Limb (tissue), 2 donors: ENCODE results near the gene RNF183.

Experiments used
- DNase-seq, 2 donors: peaks; one replicate each; pipeline ENCODE4 v3.0.0-alpha.2; 2016; ENCODE audit errors: extremely low spot score in 2 of 2

The RNF183 gene, protein sequence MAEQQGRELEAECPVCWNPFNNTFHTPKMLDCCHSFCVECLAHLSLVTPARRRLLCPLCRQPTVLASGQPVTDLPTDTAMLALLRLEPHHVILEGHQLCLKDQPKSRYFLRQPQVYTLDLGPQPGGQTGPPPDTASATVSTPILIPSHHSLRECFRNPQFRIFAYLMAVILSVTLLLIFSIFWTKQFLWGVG

DNA sequence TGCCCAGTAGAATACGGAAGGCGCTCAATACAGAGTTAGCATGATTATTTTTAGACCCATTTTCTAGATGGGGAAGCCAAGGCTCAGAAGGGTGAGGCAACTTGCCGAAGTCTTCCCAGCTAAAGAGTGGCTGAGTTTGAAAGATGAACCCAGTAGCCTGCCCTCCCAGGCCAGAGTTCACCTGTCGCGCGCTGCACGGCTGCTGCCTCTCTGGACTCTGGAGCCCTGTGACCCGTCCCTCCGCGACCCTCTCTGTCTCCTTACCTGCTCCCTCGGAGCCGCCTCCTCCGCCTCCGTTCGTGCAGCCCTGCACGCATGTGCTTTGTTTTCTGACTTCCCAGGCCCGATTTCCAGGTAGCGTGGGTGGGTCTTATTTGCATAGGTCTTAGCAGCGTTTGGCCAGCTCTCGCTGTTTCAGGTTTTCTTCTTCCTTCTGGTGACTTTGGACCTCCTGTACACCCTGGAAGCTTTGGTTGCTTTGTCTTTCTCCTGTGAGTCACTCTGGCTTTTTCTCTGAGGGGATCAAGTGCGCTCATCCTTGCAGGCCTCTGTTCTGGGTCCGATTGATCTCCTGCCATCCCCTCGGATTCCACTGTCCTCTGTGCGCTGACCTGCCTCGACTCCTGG, at the start of gene RNF183:
Gene RNF183, minus strand, starts transcription at position 585 of the 627 bp plus-strand sequence. CDS start 5,192 bp downstream, outside the sequence.
- no peak for DNase-seq

DNA sequence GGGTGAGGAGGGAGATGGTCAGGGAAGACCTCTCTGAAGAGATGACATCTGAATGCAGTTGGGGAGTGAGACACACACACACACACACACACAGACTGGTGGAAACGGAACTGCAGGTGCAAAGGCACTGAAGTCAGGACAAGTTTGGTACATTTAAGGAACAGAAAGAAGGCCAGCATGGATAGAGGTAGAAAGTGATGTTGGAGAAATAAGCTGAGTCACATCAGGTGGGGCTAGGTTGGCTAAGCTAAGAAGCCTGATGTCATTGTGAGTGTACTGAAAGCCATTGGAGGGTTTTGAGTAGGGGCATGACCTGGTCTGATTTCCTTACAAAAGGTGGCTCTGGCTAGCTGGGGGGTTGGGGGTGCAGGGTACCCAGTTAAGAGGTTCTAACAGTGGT, 49.2 kb upstream of the RNF183 start:
- DNase-seq, result no peak

DNA sequence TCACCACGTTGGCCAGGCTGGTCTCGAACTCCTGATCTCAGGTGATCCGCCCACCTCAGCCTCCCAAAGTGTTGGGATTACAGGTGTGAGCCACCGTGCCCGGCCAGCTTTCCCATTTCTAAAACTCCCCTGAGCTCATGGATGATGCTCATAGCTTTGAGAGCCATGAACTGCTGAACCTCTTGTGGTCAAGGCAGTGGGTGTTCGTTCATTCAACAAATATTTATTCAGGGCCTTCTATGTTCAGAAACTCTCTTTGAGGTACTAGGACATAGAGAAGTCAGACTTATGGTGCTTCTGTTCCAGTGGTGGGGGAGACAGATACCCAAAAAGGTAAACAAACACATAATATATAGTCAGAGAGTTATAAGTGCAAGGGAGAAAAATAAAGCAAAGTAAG, 48.8 kb upstream of the RNF183 start:
- no peak for DNase-seq

DNA sequence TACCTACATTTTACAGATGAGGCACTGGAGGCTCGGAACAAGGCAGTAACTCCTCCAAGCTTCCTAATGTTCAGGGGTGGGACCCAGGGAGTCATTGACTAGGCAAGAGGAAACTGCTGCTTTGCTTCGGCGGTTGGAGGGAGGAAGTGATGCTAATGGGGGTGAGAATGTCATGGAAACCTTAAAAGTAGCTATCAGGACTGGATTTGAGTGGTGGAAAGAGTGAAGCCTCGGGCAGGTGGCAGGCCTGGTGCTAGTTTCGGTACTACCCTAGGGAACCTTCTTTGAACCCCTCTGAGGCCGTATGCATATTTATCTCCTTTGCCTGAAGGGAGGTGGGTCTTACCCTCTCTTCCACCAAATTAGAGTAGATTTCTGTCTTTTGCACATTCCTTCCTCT, 47.8 kb upstream of the RNF183 start:
- DNase-seq, result no peak

DNA sequence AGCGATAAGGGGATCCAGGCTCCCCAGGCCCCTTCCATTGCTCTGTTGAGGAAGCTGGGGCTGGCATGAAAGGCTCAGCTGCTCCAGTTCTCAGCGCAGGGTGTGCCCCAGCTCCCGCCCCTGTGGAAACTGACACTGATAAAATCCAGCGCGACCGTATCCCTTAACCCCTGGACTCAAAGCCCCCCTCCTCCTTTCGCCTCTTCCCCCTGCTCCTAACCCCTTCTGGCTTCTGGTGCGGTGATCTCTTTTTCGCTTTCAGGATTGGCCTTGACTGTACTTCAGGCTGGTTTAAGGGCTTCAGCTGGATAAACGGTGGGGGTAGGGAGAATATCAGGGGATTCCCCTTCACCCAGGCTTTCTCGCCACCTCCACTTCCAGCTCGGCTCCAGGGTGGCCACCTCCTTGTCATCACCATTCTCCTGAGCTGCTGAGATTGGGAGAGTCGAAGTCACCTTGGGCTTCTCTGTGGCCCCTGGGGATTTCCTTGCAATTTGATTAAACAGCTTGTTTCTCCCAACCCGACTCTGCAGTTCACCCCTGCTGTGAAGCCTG, 47.0 kb upstream of the RNF183 start:
- no peak for DNase-seq

DNA sequence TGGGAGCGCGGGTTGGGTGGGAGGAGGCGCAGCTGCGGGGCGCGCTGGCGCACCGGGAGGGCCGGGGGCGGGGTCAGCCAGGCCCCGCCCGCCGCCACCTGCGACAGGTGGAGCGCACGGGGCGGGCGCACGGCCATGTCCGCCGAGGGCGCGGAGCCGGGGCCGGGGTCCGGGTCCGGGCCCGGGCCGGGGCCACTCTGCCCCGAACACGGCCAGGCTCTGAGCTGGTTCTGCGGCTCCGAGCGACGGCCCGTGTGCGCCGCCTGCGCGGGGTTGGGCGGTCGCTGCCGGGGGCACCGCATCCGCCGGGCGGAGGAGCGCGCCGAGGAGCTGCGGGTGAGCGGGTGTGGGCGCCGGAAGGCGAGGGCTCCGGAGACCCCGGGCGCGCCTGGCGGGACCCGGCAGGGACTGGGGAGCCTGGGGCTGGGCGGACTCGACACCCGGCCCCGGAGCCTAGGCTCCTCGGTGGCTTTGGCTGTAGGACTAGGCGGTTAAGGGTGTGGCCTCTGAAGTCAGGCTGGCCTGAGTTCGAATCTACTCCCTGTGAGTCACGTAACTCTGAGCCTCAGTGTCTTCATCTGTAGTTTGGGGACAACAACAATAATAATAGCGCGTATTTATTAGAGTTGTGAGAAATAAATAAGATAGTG, 46.4 kb upstream of the RNF183 start, which contains the start of gene BSPRY:
Gene BSPRY, plus strand, starts transcription at position 97 of the 650 bp plus-strand sequence. Its CDS starts 39 bp downstream, at position 136.
- DNase-seq, result no peak

DNA sequence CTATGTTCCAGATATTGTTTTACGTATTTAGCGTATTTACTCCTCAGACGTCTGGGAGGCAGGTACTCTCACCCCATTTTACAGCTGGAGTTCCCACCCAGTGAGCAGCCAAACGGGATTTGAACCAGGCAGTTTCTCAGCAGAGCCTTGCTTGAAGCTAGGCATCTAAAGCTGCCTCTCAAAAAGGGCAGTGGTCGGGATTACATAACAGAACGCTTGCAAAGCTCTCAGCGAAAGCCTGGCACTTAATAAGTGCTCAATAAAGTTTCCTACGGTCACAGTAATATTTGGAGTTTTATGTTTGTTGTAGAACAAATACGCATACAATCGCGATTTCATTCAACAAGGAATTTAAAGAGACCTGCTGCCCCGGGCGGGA, 45.9 kb upstream of the RNF183 start:
- DNase-seq, result no peak

DNA sequence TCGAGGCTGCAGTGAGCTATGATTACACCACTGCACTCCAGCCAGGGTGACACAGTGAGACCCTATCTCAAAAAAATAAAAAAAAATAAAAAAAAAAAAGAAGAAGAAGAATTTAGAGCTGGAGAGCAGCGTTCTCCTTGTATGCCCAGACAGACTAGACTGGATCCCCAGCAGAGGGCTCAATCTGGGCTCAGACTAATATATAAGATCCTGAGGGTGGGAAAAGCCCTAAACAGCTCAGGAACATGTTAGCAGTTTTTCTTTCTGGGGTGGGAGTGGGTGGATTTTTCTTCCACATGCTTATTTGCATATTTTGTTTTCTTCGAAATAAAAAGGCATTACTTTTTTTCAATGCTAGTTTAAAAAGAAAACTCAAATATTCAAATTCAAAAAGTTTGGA, 45.3 kb upstream of the RNF183 start:
- DNase-seq, result no peak

DNA sequence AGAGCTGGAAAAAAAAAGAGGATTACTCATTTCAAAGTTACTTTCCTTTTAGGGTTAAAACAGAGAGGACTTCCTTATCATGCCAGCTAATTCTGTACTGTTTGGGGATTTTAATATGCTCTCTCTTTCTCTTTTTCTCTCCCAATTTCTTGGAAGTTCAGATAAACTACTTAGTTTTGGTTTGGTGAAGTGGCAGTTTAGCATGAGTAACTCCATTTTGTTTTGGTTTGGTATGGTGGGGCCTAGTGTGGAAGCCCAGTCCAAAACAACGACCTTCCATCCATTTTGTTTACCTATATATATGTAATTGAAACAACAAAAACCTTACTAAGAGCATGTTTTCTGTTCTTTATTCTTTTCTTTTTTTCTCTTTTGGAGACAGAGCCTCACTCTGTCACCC, 42.5 kb upstream of the RNF183 start:
- no peak for DNase-seq

DNA sequence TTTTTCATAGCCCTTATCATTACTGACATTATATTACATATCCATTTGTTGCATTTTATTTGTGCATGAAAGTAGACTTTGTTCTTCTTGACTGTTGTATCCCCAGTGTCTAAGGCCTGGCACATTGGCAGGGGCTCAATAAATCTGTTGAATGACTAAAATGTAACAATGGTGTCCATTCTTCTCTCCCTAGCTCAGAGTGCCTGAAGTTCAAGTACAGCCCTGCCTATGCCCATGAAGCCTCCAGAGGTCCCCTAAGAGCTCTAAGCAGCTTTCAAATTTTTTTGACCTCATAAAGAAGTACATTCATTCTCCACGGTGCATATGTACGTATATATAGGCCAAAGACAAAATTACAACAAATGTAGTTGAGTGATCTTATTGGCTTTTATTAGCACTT, 42.0 kb upstream of the RNF183 start:
- DNase-seq, result no peak

DNA sequence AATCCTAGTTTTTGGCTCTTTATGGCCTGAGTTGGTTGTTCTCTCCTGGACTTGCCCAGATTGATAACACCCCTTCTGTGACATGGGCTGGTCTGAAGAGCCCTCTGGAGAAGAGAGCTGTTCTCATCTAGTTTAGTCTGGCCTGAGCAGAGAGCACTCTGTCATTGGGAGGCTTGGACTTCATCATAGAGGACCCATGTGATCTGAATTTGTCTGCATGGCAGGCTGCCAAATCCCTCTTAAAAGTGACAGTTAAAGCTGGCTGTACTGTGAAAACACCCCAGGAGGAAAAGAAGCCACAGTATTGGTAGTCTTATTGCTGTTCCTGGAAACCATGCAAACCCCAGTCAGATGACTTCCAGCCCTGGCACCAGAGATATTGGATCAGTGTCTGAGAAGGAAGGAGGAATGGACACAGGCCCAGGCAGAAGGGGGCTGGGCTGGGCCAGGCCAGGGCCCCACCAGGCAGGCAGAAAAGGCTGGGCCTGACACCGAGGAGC, 40.6 kb upstream of the RNF183 start:
- peak; percentile 60 to 68 for DNase-seq

DNA sequence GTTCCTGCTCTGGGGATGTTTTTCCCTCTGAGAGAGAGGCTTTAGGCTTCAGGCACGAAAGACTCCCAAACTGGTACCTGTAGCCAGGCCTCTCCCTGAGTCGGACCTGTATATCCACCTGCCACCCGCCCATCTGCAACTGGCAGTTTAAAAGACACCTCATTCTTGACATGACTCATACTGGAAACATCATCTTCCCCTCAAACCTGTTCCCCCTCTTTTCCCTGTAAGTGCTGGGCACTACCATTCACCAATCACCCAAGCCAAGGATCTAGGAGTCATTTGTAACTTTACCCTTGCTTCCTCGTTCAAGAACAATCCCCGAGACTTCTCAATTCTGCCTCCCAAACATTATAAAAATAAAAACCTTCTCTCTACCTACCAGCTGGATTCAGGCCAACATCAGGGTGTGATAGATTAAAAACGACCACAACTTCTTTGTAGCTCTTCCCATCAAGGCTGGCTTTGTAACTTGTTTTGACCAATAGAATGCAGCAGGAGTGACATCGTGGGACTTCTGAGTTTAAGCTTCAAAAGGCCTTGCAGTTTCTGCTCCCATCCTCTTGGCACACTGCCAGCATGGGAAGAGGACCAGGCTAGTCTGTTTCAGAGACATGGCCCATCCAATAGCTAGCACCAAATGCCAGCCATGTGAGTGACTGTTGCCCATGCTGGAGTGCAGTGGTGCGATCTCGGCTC, 38.7 kb upstream of the RNF183 start:
- DNase-seq, result no peak

DNA sequence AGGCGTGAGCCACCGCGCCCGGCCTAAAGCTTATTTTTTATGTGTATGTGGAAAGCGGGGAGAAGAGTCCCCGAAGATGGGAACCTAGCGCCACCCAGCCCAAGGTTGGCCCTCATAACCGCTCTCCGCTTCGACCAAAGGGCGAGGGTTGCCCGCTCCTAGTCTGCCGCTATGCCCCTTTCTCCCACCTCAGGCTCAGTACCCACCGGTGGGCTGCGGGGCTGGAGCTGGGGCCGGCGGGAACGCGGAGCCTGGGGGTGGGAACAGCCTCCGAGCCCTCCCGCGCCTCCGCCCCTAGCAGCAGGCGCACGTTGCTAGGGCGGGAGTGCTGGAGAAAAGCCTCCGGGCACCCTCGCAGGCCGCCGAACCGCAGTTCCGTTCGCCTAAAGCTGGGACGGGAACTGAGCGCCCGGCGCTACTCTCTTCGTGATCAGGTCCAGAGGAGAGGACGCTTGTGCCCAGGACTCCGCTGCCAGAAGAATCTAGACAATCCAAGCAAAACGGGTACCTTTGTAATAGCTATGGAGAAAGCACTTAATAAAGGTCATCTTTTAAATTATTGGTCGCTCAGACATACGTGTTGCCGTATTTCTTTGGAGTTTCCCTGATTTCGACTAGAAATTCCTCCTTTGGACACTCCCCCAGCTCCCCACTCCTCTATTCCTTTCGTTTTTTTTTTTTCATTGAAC, 37.0 kb upstream of the RNF183 start, which contains the start of gene WDR31:
Gene WDR31, minus strand, starts transcription at position 265 of the 689 bp plus-strand sequence. CDS start 8,253 bp downstream, outside the sequence.
- DNase-seq, result peak; percentile 86 to 93

DNA sequence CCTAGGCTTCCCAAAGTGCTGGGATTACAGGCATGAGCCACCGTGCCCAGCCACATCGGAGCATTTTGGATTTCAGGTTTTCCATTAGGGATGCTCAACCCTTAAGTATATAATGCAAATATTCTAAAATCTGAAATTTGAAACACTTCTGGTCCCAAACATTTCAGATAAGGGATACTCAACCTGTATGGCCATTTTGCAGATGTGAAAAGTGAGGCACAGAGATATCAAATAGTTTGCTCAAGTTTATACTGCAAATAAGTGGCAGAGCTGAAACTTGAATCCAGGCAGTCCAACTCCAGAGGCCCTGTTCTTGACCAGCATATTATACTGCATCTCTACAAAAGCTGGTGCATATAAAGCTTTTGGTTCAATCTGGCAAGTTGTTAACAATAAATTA, 34.5 kb upstream of the RNF183 start:
- DNase-seq, result no peak

DNA sequence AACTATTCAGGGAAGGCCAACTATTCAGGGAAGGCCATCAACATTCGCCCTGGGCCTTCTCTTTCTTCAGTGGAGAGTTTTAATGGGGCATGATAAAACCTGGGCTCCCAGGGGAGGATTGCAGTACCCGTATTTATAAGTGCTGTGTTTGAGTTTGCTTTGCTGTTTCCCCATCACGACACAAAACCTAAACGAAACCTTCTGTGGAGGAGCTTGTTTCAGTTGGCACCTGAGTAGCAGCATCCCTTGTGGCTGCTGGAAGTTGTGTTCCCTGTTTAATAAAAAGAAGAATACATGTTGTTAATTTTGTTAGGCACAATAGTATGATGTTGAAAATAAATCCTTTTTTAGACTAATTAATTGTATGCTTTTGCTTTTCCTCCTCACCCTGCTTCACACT, 28.6 kb upstream of the RNF183 start:
- DNase-seq, result no peak

DNA sequence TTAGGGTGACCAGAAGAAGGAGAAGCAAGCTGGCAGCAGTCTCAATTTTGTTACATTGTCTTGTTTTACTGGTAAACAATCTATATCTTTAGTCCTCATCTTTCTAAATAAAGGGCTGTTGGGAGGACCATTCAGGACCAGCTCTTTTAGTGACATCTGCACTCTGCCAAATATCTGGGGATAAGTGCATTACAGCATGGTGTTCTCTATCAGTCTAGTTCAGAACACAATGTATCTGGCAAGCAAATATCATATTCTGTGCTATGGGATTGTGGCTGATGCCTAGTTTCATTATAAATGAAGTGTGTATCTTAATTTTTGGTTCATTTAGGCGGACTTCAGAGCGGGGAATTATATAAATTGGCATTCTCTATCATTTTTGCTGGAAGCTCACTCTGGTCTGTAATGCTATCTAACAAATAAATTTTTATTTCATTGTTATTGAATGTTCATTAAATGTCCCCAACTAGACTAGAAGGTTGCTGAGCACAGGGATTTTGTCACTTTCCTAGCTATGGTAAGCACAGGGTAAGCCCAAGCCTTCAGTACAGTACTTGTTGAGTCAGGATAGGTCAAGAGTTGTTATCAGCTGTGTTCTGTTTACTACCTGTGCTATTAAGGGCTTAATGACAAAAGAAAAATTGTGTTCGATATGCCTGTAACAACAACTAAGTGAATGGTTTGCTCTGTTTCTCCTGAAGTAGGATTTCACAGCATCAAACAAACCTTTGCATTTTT, 25.0 kb upstream of the RNF183 start:
- no peak for DNase-seq

DNA sequence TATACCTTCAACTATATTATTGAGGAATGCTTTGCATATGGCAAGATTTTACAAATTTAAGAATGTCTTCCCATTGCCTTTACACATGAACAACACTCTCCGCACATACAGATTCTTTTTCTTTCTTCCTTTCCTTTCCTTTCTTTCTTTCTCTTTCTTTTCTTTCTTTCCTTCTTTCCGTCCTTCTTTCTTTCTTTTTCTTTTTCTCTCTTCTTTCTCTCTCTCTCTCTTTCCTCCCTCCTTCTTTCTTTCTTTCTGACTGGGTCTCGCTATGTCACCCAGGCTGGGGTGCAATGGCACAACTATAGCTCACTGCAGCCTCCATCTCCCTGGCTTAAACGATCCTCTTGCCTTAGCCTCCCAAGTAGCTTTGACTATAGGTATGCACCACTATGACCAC, 23.1 kb upstream of the RNF183 start:
- DNase-seq, result no peak

DNA sequence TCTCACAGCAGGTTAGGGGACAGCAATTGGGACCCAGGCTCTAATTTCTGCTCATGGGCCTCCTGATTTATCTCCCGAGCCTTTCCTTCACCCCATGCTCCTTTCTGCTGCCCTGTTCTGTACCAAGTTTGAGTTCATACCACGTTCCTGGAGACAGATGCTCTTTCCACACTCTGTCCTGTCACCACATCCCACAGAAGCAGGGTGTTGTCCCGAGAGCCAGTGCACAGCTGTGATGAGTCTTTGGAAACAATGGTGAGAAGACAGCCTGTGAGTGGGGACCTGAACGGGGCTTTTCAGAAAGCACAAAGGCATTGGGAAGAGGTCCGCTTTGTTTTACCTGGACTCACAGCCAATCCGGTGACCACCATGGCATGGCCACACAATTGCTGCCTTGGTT, 19.5 kb upstream of the RNF183 start:
- no peak for DNase-seq

DNA sequence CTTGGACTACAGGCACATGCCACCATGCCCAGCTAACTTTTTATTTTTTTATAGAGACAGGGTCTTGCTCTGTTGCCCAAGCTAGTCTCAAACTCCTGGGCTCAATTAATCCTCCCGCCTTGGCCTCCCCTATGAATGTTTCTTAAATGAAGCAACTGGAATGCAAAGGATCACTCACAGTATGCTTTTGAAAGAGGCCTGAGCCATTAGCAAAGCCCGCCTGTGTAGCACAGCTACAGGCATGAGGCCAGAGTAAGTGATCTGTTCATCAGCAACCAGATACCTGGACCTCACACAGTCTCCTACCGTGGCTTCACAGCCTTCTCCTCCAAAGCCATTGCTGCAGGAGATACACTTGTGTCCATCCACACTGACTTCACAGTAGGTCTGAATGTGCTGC, 16.9 kb upstream of the RNF183 start:
- no peak for DNase-seq

DNA sequence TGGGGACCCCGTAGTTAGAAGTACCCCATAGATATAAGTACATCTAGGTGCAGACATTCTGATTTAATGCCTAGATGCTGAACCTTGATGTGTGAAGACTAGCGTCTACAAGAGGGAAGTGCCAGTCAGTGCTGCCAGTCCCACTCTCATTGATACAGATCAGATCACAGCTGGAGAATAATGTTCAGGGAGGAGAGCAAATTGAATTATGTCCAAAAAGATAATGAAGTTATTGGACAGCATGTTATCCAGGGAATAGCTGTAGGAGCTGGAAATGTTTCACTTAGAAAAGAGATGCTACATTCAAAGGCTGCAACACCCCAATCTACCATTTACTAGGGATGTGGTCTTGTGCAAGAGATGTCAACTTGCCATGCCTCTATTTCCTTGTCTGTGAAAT, 15.9 kb upstream of the RNF183 start:
- no peak for DNase-seq
